Activated CD4-positive, alpha-beta T cell treated with anti-CD3 and anti-CD28 coated beads, Interleukin-2, Interleukin-6, amounts not matched to agents 100 ng/mL and 50 ng/mL, durations not matched to agents 16 hours and 8 hours (primary cell): Measurements from ENCODE around the gene ZDHHC22.
A peak's percentile ranks its signal among the peaks of the same experiment; 100 is the strongest.

Experiments
- DNase-seq: peaks from one replicate; pipeline ENCODE4 v3.0.0-alpha.2; 2020

ZDHHC22 gene

DNA sequence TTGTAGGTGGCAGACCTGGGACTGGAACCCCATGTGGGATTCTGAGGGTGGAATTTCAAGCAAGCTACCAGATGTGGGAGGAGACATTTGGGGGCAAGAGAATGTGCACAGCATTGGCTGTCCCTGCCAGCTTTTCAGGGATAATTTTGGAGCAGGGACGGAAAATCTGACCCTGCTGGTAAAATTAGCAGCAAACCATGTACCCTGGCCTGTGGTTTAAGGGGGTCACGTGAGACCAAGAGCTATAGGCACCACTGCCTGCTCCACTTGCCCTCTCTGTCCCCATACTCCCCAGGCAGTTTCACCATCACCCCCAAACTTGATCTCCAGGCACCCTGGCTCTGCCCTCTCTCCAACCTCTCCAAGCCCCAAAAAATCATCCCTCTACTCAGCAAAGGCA is 13.5 kb upstream of the ZDHHC22 start:
- no peak for DNase-seq

DNA sequence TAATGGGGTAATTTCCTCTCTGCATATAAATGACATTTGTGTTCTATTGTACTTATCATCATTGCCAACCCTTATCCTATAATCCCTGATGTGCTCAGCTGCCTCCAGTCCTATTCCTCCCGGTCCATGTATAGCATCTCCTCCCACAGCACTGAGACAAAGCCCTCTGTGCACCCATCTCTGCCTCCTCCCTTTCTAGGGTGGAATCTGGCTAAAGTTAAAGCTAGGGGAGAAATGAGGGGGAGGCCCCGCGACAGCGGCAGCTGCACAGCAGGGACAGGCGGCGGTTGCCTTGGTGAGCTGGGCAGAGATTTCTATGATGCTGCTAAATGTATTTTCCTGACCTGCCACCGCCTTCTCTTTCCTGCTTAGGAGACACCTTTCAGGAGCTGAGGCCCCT is 12.8 kb upstream of the ZDHHC22 start:
- no peak for DNase-seq

DNA sequence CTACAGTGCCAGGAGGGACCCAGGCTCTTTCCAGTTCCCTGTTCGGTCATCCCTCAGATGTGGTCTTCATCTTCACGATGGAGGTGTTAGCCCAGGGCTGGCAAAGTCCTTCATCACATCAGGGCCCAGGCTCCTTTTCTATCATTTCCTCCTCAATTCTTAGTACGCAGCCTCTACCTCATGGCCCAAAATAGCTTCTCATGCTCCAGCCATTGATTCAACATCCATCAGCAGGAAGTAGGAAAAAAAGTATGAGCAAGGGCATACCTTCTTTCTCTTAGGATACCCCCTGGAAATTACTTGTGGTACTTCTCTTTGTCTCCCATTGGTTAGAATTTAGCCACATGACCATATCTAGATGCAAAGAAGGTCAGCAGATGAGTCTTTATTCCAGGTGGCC is 12.2 kb upstream of the ZDHHC22 start:
- DNase-seq: no peak

DNA sequence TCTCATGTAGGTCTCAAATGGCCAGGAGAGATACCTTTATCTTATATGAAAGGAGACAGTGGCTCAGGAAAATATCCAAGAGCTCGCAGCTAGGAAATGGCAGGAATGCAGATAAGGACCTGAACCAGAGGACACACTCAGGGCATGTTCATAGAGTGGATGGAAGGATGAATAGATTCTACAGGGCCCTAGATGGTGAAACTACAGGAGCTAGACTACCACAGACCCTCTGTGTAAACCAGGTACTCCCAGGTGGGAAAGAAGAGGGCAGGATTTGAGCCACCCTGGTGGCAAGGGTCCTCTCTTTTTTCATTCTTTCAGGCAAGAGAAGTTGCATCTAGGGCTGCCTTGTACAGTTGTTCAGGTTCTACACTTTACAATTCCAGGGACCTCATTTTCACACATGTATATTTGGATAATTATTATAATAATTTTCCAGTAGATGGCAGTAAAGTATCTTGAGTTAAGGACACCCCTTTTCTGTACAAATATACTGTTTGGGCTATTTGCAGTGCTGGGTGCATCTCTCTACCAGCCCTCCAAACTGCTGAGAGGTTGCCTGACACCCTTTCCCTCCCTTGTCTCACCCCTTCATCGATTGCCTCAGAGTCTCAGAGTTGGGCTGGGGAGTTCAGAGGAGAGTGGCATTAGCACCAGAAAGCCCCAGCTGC is 10.5 kb upstream of the ZDHHC22 start:
- DNase-seq: no peak

DNA sequence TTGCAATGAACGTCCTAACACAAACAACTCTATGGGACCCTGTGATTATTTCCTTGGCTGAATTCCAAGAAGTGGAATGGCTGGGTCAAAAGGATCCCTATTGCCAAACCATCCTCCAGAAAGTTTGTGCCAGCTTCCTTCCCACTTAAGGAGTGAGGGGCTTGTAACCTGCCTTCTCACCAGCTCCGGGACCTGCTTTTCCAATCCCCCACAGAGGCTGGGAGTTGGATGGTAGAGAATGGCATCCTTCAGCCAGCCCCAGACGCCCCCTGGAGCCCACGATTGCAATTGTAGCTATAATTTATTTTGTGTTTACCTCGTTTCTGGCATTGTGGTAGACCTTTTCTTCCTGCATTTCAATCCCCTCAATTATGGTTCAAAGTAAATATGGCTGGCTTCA is 9.7 kb upstream of the ZDHHC22 start:
- DNase-seq: peak; percentile 21

DNA sequence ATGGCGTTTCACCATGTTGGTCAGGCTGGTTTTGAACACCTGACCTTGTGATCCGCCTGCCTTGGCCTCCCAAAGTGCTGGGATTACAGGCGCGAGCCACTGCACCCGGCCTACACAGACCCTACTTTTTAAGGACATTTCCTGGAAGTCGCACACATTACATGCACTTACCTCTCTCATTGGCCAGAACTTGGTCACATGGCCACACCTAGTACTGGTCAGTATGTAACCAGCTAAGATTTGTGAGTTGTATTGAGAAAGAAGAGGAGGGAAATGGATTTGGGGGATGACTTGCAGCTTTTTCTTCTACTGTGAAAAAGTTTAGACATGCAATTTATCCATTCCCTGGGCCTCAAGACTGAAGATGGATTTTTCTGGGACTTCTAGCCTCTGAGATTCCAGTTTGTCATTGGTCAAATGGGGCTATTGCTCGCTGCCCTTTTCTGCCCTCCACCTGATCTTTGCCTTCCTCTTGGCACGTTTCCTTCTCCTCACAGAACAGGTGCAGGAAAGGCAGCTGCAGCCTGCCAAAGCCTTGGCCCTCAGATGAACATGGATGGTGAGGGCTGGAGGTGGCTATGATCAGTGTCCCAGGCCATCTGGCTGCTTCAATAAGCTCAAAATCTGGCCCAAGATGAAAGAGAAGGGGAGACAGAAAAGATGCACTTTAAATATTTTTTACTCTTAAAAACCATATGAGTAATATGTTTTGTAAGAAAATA is 7.1 kb upstream of the ZDHHC22 start:
- no peak for DNase-seq

DNA sequence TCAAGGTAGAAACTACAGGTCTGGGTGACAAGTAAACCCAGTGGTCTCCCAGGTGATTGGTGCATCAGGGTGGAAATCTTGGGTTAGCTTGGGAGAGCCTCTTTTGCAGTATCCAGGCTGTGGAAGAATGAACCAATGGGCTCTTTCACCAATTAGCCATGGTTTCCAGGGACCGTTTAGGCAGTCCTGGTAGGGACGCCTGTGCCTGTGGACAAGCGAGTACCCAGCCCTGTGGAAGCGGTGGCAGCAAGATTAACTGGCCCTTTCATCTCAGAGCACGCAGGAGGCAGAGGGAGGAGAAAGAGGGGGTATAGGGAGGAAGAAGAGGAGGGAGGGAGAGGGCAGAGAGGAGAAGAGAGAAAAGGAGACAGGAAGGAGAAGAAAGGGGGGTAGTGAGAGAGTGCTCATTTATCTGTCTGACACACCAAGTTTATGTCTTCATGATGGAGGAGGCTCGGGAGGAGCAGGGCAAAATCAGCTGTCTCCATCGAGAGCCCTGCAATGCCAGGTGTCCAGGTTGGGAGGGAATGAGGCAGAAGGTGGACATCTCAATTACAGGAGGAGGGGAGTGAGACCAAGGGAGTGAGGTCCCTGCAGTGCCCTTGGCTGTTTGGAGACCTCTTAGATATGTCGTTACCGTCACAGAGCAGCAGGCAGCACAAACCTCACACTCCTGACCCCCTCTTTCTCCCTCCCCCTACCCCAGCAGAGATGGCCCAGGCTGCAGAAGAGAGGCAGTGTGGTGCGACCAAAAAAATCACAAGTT is 4.6 kb upstream of the ZDHHC22 start:
- no peak for DNase-seq

DNA sequence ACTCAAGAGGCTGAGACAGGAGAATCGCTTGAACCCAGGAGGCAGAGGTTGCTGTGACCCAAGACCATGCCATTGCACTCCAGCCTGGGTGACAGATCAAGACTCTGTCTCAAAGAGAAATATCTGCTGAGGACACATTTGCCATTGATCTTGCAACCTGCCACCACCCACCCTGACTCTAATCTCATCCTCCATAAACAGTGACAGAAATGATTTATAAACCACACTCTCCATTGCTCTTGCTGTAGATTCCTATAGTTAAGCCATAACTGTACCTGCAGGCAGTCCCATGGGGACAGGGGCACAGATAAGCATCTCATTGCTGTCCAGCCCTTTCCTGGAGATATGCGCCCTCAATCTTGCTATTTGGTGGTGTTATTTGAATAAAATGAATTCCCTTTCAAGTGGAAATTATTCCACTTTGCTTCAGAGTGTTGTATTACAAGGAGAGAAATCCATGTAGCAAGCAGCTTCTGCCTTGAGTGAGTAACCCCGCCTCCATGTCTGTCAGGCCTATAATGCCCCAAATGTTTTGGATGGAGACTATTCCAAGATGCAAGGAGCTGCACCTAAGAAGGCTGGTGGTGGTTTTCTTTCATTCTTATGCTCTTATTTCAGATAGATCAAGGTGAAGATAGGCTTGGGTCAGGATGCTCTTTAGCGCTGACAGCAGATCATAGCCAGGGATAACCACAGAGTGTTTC is 3.0 kb upstream of the ZDHHC22 start:
- no peak for DNase-seq

DNA sequence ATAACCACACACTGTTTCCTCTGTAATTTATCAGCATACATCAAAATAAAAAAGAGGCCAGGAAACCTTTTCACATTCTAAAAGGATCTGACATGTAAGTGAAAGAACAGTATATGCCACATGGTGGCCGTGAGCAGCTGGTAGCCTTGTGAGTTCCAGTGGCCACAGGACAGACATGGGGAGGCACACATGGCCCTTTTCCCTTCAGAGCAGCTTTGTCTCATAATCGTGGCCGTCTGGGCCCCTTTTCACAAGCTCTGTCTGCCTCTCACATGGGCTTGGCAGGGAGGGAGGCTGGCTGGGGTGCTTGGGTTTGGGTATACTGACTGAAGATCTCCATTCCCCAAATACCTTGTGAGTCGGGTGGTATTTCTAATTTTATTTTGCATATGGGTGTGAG is 1.5 kb upstream of the ZDHHC22 start:
- no peak for DNase-seq

DNA sequence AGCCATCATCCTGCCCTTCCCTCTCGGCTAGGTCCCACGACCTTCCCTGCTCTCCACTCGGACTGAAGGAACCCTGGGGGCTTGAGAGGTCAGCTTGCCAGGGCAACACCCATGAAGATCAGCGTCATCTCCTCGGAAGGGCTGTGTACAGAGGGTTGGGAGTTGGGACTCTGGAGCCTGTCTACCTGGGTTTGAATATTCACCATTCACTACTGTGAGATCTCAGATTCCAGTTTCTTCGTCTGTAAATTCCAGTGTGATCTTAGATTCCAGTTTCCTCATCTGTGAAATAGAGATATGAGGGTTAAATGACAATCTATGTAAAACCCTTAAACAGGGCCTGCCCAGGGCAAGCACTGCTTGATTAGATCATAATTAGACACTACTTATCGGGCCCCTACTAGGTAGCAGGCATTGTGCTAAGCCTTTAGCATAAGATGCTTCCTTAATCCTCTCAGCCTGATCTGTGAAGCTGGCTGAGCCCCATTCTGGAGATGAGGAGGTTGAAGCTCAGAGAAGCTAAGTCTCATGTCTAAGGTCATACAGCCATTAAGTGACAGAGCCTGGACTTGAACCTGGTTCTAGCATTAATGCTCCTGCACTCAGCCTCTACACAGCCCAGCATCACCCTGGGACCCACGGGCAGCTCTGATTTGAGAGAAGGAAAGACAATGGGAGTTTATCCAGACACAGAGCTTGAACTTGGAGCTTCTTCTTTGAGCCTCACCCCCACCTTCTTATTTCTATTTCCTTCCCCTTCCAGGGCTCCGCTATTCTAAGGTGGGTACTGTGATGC is 612 bp upstream of the ZDHHC22 start:
- no peak for DNase-seq

DNA sequence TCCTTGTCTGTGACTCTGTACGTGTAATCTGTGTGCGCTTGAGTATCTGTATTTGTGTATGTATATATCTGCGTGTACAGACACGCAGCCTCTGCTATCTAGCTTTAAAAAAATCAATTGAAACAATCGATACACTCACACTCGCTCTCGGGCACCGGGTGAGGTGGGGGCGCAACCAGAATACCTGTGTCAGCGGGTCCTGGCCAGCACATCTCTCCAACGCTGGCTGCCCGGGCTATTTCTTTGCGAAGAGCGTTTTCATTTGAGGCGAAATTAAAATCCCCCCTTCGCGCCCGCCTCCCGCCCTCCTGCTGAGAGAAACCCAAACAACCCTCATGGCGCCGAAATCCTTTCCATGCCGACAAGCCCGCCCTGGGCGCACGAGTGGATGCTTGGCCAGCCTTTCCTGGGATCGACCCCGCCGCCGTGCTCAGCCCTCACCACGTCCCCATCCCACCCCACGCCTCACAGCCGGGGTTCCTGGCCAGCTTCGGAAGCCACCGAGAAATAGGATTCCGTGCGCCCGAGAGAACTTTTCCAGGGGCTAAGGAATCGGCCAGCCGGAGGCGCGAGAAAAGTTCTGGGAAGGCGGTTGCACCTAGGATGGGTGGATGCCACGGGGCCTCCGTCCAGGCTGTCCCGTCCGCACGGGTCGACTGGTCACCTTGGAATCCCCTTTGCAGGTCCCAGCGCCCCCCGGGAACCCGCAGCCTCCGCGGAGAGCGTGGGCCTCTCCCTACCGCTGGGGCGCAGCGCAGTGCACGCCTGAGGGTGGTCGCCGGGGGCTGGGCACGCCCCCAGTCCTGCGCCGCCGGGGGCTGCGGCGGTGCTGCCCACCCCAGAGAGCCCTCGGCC is 1.0 kb downstream of the ZDHHC22 start:
- DNase-seq: no peak

DNA sequence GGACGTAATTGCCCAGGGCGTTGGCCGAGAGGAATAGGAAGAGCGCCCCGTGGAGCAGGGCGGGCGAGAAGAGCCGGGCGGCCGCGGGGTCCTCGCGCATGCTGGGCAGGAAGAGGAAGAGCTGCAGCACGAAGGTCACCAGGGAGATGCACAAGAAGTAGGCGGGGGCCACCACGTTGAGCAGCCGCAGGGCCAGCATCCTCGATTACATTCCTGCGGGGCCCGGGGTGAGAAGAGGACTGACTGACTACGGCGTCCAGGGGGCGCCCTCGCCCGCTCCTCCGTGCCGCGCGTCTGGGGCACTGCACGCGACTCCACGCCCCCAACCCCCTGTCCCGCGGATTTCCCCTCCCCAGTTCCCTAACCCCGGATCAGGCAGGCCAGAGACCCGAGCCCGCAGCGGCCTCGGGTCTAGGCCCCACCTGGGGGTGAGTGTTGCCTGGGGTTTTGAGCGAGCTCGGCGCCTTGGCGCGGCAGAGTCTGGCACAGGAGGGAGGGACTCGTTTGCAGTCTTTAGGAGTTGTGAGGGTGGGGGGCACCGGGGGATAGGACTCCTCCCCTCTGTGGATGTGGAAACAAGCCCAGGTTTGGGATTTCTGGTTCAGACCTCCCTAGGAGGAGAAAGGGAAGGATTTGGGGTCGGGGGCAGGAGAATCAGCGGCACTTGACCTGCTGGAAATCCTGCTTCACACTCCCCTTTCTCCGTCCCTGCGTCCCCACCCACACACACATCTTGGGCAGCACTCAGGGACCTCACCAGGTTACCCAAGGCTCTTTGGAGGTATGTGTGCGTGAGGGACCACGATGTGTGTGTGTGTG is 1.8 kb downstream of the ZDHHC22 start:
- peak; percentile 69 for DNase-seq

DNA sequence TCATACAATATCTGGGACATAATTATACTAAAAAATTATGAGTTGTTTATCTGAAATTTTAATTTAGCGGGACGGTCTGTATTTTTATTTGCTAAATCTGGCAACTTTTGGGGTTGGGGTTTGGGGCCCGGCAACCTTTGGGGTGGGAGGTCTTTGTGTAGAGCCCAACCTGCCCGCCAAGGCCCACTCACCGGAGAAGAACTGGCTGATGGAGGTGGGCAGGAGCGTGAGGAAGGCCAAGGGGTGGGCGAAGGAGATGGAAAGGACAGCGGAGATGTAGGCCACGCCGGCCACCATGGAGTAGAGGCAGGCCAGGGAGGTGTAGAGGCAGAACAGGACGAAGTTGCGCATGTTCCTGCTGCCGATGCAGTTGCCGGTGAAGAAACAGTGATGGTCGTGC is 2.6 kb downstream of the ZDHHC22 start:
- DNase-seq: no peak

DNA sequence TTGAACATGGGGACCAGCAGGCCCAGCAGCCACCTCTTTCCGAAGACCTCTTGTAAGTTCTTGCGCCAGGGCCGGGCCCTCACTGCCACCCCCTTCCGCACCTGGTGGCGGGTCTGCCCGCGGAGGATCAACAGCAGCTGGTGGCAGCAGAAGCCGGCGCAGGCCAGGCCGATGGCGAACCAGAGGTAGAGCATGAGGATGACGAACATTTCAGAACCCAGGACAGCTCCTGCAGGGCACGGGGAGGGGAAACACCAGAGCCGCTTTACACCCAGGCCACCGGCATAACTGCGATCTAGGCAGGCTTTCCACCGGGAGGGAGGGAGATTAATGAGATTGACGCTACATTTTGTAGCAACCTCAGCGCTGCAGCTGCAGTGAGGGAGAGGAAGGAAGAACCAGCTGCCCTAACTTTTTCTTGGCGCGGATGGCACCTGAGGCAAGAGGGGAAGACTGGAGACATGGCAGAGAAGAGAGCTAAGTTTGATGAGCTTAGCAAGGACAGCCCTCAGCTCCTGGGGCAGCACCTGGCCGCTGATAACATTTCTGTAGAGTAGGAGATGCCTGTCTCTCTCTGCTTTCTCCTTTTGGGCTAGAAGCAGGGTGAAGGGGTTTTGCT is 7.8 kb downstream of the ZDHHC22 start:
- peak; percentile 68 for DNase-seq

DNA sequence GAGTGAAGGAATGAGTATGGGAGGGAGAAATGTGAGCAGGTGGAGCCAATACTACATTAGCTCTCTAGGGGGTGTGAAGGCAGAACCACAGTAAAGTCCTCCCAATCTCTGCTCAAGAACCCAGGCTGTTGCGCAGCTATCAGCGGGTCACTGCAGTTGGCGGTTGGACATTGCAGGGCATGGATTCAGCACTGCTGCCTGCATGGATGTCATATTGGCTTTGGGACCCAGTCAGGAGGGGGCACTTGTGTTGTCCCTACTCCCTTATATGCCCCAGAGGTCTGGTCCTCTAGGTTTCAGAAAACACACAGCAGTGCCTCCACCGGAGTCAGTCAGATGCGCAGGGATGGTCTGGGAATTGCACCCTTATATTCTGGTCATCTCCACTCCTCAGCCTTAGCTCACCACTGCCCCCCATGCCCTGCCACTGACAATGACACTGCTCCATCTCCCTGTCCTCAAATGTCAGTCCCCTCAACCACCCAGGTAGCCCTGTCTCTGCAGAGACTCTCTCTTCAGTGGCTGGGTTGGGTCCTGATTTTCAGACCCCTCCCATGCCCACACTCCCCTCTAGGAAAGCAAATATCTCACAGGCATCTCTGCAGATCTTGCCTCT is 9.6 kb downstream of the ZDHHC22 start:
- no peak for DNase-seq

DNA sequence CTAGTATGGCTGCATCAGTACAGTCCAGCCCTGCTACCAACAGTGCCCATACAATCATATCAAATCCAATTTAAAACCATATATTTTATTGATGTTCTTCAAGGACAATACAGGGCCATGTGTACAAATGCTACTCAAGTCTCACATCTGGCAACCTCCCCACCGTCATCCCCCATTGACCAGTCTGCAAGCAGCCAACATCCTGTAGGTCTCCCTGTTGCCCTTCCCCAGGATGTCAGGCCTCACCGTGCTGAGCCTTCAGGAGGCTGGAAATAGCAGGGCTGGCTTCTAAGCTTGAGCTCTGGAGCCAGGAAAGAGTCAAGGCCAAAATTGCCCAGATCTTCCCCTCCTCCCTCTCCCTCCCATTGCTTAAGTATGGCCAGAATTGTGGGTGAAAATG is 10.4 kb downstream of the ZDHHC22 start:
- DNase-seq: no peak

DNA sequence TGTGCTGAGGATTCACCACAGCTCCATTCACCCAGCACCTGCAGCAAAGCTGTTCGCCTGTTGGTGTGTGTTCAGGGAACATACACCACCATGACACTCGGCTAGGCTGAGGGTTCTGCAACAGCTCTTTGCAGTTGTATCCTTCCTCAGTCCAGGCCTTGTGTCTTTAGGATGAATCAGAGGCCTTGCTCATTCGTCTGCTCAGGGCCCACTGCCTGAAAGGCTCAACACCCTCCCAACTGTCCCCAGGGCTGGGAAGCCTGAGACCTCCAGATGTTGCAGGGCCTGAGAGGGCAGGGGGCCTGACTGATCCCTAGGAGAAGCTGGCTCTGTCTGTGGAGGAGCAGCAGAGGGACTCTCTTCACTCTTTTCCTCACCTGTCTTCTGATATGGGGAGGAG is 11.2 kb downstream of the ZDHHC22 start:
- no peak for DNase-seq

DNA sequence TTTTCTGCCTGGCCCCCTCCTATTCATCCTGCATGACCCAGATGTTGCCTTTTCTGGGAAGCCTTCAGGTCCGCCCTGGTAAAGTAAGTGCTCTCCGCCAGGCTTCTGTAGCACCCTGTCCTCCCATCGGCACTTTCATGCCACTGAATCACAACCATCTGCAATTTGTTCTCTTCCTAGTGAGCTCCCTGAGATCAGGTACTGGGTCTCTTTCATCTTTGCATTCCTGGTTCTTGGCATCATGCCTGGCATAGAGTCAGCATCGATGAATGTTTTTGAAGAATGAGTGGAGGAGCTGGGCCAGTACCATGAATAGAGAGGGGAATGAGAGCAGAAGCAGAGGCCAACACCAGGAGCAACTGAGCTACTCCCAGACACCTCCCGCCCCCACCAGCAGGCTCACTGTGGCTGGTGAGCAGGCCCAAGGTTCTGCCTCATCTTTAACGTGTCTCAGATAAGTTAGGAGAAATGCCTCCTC is 13.1 kb downstream of the ZDHHC22 start:
- no peak for DNase-seq

DNA sequence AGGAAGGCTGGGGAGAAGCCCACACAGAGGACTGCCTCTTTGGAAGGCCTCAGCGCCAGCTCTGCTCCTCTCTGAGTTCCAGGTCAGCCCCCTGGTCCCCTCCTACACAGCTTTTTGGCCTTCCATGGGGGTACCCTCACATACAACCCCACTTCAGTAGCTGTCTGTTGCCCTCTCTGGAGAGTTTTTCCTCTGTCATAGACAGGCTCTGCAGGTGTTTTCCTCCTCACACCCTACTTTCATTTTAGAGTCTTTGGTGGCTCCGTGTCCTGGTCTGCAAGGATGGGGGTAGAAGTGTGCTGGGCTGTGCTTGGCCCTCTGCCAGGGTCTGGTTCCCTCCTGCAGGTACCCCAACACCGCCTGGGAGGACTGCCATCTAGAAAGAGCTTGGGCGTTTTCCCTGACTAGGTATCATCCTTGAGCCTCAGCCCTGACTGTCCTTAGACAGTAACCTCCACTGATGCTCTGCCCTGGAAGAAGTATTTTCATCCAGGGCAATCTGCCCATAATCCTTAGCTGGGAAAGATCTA is 15.1 kb downstream of the ZDHHC22 start:
- no peak for DNase-seq
